Peyer's patch (tissue), 4 donors: ENCODE results near the gene GPAT3. TPM values are rescaled to one million over a fixed set of nuclear protein-coding genes. Genes with fewer than 3 reads are reported as not detected.

Source experiments
- DNase-seq, 3 donors: peaks; one replicate each; pipeline ENCODE4 v3.0.0-alpha.2; 2017 to 2019
- H3K27ac ChIP-seq, 4 donors: fragments of 200-600 bp; sonication (generic); one replicate each; pipeline ENCODE4 v1.5.1; 2016 to 2019
- H3K27me3 ChIP-seq, 2 donors: fragments of 200-600 bp; sonication (generic); one replicate each; pipeline ENCODE4 v1.5.1; 2019
- H3K36me3 ChIP-seq, 3 donors: fragments of 200-600 bp; sonication (generic); one replicate each; pipeline ENCODE4 v1.5.1; 2016 to 2019
- H3K4me1 ChIP-seq, 4 donors: fragments of 200-600 bp; sonication (generic); one replicate each; pipeline ENCODE4 v1.5.1; 2016 to 2019
- H3K4me3 ChIP-seq, 4 donors: fragments of 200-600 bp; sonication (generic); 1 replicate in 3 of 4; 2 replicates in 1 of 4; pipeline ENCODE4 v1.5.1; 2016 to 2019; ENCODE audit warnings: mild to moderate bottlenecking in 1 of 4
- H3K9me3 ChIP-seq, 4 donors: fragments of 200-600 bp; sonication (generic); one replicate each; pipeline ENCODE4 v1.5.1; 2016 to 2019; ENCODE audit warnings: mild to moderate bottlenecking in 1 of 4
- POLR2A ChIP-seq, 2 donors: fragments of 450-650 bp; IDR thresholded peaks; one replicate each; pipeline ENCODE4 v1.5.1; 2017; ENCODE audit warnings: antibody characterized with exemption in 2 of 2, mild to moderate bottlenecking in 2 of 2, moderate library complexity in 2 of 2
- total RNA-seq, 4 donors: library from RNA; depleted of rRNA; stranded (reverse); fragments of >200 nt; gene quantifications; one replicate each; pipeline ENCODE4 v1.1.0, GENCODE V29; 2016
- TF ChIP-seq, protein P1 (sequence below), 6 experiments: fragments of 450-650 bp in 4 of 6; fragments of 200-600 bp in 2 of 6; sonication (generic) in 1 of 6; IDR thresholded peaks; one replicate each; pipeline ENCODE4 v1.5.1; 2017 to 2019; ENCODE audit warnings: antibody characterized with exemption in 6 of 6, mild to moderate bottlenecking in 3 of 6, moderate library complexity in 1 of 6

GPAT3 gene
- total RNA-seq, 4 donors from 2014 or later, result 7.4 to 86.0 (median 51.8) TPM

DNA sequence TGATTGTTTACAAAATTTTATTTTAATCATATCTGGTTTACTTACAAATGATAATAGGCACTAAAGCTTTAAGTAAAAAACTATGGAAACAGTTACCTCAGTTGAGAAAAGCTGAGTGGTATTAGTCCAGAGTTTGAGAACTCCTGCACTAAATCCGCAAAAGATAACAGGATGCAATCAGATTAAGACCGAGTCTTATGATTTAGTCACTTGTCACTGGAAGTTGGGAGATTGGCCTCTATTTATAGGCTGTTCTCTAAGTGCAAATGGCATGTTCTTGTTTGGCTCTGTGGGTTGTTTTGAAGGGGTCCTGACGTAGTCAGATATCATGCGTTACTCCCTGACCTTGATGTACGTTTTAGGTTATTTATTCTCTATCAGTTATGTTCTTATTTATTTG is 6.3 kb downstream of the GPAT3 start:
- Histone ChIP-seq H3K36me3 (no peaks in the 10 kb centered on the region), H3K9me3 (no peaks in the 10 kb centered on the region), H3K27ac (no peak overlapping the region), H3K4me1 (peaks cover 0 to 6% (median 0%) of the 10 kb centered on the region in 4 donors), H3K27me3 (no peaks in the 10 kb centered on the region), H3K4me3 (no peak overlapping the region)
- TF ChIP-seq, protein P1, sequence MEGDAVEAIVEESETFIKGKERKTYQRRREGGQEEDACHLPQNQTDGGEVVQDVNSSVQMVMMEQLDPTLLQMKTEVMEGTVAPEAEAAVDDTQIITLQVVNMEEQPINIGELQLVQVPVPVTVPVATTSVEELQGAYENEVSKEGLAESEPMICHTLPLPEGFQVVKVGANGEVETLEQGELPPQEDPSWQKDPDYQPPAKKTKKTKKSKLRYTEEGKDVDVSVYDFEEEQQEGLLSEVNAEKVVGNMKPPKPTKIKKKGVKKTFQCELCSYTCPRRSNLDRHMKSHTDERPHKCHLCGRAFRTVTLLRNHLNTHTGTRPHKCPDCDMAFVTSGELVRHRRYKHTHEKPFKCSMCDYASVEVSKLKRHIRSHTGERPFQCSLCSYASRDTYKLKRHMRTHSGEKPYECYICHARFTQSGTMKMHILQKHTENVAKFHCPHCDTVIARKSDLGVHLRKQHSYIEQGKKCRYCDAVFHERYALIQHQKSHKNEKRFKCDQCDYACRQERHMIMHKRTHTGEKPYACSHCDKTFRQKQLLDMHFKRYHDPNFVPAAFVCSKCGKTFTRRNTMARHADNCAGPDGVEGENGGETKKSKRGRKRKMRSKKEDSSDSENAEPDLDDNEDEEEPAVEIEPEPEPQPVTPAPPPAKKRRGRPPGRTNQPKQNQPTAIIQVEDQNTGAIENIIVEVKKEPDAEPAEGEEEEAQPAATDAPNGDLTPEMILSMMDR (IDR thresholded peaks at IDR 0.05), result no peak
- no peak for TF ChIP-seq POLR2A (IDR thresholded peaks at IDR 0.05)
- DNase-seq, result no peak

DNA sequence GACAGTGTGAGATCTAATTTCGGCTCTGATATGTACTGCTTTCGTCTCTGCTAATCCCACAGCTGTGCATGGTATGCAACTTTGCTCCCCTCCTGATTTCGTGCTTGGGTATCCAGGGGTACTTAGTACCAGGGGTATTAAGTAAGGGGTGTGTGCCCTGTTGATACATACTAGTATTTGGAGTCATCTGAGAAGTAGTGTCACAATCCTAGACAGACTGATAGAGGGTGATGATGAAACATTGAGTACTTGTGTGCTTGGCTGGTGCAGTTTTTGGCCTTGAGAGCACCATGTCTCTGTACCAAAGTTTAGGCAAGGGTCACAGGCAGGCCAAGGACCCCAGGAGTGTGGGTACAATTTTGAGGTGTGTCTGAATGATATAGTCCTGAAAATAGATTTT is 10.9 kb downstream of the GPAT3 start:
- DNase-seq, result no peak
- Histone ChIP-seq H3K27me3 (no peaks in the 10 kb centered on the region), H3K9me3 (no peaks in the 10 kb centered on the region), H3K27ac (no peak overlapping the region), H3K36me3 (no peaks in the 10 kb centered on the region), H3K4me1 (peaks cover 0 to 8% (median 1%) of the 10 kb centered on the region in 4 donors), H3K4me3 (no peak overlapping the region)
- no peak for TF ChIP-seq POLR2A (IDR thresholded peaks at IDR 0.05)
- TF ChIP-seq, protein P1 (IDR thresholded peaks at IDR 0.05), result no peak

DNA sequence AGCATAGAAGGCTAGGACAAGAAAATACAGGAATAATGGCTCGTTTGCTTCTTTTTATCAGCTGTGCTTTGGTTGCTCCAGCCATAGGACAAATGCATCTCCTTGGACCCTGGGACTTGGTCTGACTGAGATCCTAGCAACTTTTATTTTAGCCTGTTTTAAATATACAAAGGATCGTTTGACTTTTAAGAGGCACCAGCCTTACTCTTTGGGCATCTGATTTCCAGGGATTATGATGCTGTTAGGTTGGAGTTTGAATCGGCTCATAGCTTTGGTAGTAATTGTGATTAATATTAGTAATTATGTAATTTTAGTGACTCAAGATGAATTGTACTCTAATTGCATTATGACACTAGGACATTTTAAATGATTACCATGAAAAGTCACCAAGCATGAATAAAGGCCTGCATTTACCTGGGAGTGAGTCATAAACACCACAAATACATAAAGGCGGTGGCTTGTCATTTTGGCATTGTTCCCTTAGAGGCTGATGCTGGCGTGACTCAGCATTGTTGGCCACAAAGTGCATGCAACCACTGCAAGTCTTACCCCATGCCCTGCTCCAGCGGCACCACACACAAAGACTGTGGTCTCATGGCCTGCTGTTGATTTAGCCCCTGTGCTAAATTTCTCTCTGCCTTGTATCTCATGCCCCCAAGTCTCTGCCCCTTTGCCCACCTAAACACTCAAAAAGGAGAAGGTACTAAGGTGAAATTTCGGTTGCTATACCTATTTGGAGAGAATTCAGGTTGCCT is 12.4 kb downstream of the GPAT3 start:
- Histone ChIP-seq H3K27ac (peak overlapping the region in 1 of 4 donors; percentile 55), H3K4me1 (peaks cover 0 to 16% (median 1%) of the 10 kb centered on the region in 4 donors), H3K27me3 (no peaks in the 10 kb centered on the region), H3K4me3 (no peak overlapping the region), H3K9me3 (no peaks in the 10 kb centered on the region), H3K36me3 (no peaks in the 10 kb centered on the region)
- TF ChIP-seq, protein P1 (IDR thresholded peaks at IDR 0.05), result no peak
- TF ChIP-seq POLR2A (IDR thresholded peaks at IDR 0.05), result no peak
- peak in 2 of 3 donors; percentile 79 to 90 for DNase-seq

DNA sequence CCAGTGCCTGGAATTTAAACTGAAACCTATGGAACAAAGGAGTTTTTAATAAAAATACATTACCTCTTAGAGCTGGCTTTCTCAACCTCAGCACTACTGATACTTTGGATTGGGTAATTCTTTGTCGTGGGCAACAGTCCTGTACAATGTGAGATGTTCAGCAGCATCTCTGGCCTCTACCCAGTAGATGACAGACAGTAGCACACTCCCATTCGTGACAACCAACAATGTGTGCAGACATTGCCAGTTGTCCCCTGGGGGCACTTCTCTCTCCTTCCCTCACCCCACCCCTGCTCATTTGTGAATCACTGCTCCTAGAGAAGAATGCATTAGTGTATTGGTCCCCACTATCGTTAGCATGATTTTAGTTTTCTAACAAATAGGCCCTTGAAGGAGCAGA is 16.2 kb downstream of the GPAT3 start:
- no peak for DNase-seq
- H3K4me3 ChIP-seq, result no peak overlapping the region
- H3K27ac ChIP-seq, result peak overlapping the region in 1 of 4 donors; percentile 53
- H3K27me3 ChIP-seq, result no peaks in the 10 kb centered on the region
- TF ChIP-seq POLR2A (IDR thresholded peaks at IDR 0.05), result no peak
- TF ChIP-seq, protein P1 (IDR thresholded peaks at IDR 0.05), result no peak
- peaks cover 0 to 17% (median 1%) of the 10 kb centered on the region in 4 donors for H3K4me1 ChIP-seq
- H3K9me3 ChIP-seq, result no peaks in the 10 kb centered on the region
- H3K36me3 ChIP-seq, result no peaks in the 10 kb centered on the region

DNA sequence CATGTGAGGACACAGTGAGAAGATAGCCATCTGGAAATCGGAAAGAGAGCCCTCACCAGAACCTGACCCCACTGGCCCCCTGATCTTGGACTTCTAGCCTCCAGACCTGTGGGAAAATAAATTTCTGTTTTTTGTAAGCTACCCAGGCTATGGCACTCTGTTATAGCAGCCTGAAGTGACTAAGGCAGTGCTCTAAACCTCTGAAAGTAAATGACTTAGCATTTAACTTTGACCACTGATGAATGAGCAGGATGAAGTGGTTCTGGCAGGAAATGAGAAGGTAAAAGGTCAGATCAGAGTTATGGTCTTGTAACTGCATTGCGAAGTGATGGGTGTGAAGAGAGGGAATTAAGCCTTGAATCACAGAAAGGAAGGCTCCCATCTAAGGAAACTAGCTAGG is 17.0 kb downstream of the GPAT3 start:
- Histone ChIP-seq H3K4me3 (no peak overlapping the region), H3K36me3 (no peaks in the 10 kb centered on the region), H3K9me3 (no peaks in the 10 kb centered on the region), H3K27ac (peak overlapping the region in 2 of 4 donors; percentile 14 to 53), H3K4me1 (peaks cover 0 to 17% (median 1%) of the 10 kb centered on the region in 4 donors), H3K27me3 (no peaks in the 10 kb centered on the region)
- DNase-seq, result peak in 1 of 3 donors; percentile 52
- TF ChIP-seq, protein P1 (IDR thresholded peaks at IDR 0.05), result no peak
- no peak for TF ChIP-seq POLR2A (IDR thresholded peaks at IDR 0.05)
